ENCODE data around the gene UBXN1. TPM values are rescaled to one million over a fixed set of nuclear protein-coding genes. Genes with fewer than 3 reads are reported as not detected.
A peak's percentile ranks its signal among the peaks of the same experiment; 100 is the strongest.
"Not testable (repeated sequence)": the region's sequence is repeated elsewhere in the genome, so short reads cannot be mapped to it uniquely, and the experiment has no call there.

The UBXN1 gene
- total RNA-seq, 1 donor from 2014 or later: 62.9 TPM

GRCh38 chr11:62709247-62710000 lies 30.6 kb upstream of the UBXN1 start:
- intact Hi-C loops (cut with DNase I): loop anchor here (1.0 to 5.0 kb wide), 2 partner anchors 18 to 37 kb away; partner anchors contain the start of genes HNRNPUL2, LBHD1 and UQCC3
- DNase-seq (ENCODE audit: low spot score): peak; percentile 99

- intact Hi-C loops (cut with DNase I): loop anchor here (1.0 to 5.0 kb wide), 2 partner anchors 19 to 36 kb away; partner anchors contain the start of genes HNRNPUL2, LBHD1 and UQCC3
- no peak for DNase-seq (ENCODE audit: low spot score)
Observed at GRCh38 chr11:62708793-62709192, 29.9 kb upstream of the UBXN1 start.

- intact Hi-C loops (cut with DNase I): loop anchor here (5.0 kb wide), 1 partner anchor 36 kb away; the partner anchor contains the start of genes LBHD1 and UQCC3
- no peak for DNase-seq (ENCODE audit: low spot score)
Observed at GRCh38 chr11:62708392-62708791, 29.5 kb upstream of the UBXN1 start.

- intact Hi-C loops (cut with DNase I): loop anchor here (5.0 kb wide), 1 partner anchor 35 kb away; the partner anchor contains the start of genes LBHD1 and UQCC3
- DNase-seq (ENCODE audit: low spot score): no peak
Observed at GRCh38 chr11:62707277-62707861, 28.5 kb upstream of the UBXN1 start, which contains the start of the genes BSCL2 and GNG3. TSS of gene BSCL2 (minus strand) at chr11:62707424. CDS start at chr11:62707195, 229 bp downstream. TSS of gene GNG3 (plus strand) at chr11:62707676. CDS start at chr11:62708296, 620 bp downstream.

GRCh38 chr11:62706850-62707247 lies 28.0 kb upstream of the UBXN1 start:
- intact Hi-C loops (cut with DNase I): loop anchor here (5.0 kb wide), 1 partner anchor 35 kb away; the partner anchor contains the start of genes LBHD1 and UQCC3

GRCh38 chr11:62705880-62706849 lies 27.3 kb upstream of the UBXN1 start:
- intact Hi-C loops (cut with DNase I): loop anchor here (5.0 kb wide), 1 partner anchor 34 kb away; the partner anchor contains the start of genes LBHD1 and UQCC3
- peak; percentile 98 for DNase-seq (ENCODE audit: low spot score)

More at GRCh38 chr11:62706850-62707247, 28.0 kb upstream of the UBXN1 start:
- DNase-seq (ENCODE audit: low spot score): no peak

- peak; percentile 39 for DNase-seq (ENCODE audit: low spot score)
- intact Hi-C loops (cut with DNase I): loop anchor here (5.0 kb wide), 1 partner anchor 33 kb away; the partner anchor contains the start of genes LBHD1 and UQCC3
Observed at GRCh38 chr11:62705413-62705812, 26.5 kb upstream of the UBXN1 start.

GRCh38 chr11:62703921-62704320 lies 25.0 kb upstream of the UBXN1 start:
- intact Hi-C loops (cut with DNase I): not testable (repeated sequence)
- peak; percentile 35 for DNase-seq (ENCODE audit: low spot score)

- intact Hi-C loops (cut with DNase I): no loop called here
- peak; percentile 36 for DNase-seq (ENCODE audit: low spot score)
Observed at GRCh38 chr11:62702246-62702645, 23.4 kb upstream of the UBXN1 start.

GRCh38 chr11:62694455-62695167 lies 15.7 kb upstream of the UBXN1 start:
- intact Hi-C loops (cut with DNase I): loop anchor here (5.0 kb wide), 1 partner anchor 297 kb away; no protein-coding TSS in a partner anchor
- peak; percentile 90 for DNase-seq (ENCODE audit: low spot score)

GRCh38 chr11:62693624-62694023 lies 14.8 kb upstream of the UBXN1 start:
- intact Hi-C loops (cut with DNase I): loop anchor here (5.0 kb wide), 1 partner anchor 296 kb away; no protein-coding TSS in a partner anchor
- not testable (repeated sequence) for DNase-seq (ENCODE audit: low spot score)

GRCh38 chr11:62689421-62690183 lies 10.7 kb upstream of the UBXN1 start, which contains the start of gene LRRN4CL:
TSS of gene LRRN4CL (minus strand) at chr11:62689530. CDS start at chr11:62688508, 1,022 bp downstream.
- DNase-seq (ENCODE audit: low spot score): no peak
- intact Hi-C loops (cut with DNase I): loop anchor here (5.0 kb wide), 1 partner anchor 292 kb away; no protein-coding TSS in a partner anchor

GRCh38 chr11:62688491-62688890 lies 9.6 kb upstream of the UBXN1 start:
- intact Hi-C loops (cut with DNase I): no loop called here
- no peak for DNase-seq (ENCODE audit: low spot score)

GRCh38 chr11:62687508-62688396 lies 8.9 kb upstream of the UBXN1 start:
- intact Hi-C loops (cut with DNase I): no loop called here
- DNase-seq (ENCODE audit: low spot score): no peak

GRCh38 chr11:62682518-62682917 lies 3.6 kb upstream of the UBXN1 start:
- no peak for DNase-seq (ENCODE audit: low spot score)
- intact Hi-C loops (cut with DNase I): no loop called here

- intact Hi-C loops (cut with DNase I): no loop called here
- DNase-seq (ENCODE audit: low spot score): no peak
Observed at GRCh38 chr11:62680825-62681240, 2.0 kb upstream of the UBXN1 start.

GRCh38 chr11:62678433-62678769 lies 472 bp downstream of the UBXN1 start:
- intact Hi-C loops (cut with DNase I): no loop called here
- DNase-seq (ENCODE audit: low spot score): no peak
